ENCODE data around the gene FAR2. TPM values are rescaled to one million over a fixed set of nuclear protein-coding genes. Genes with fewer than 3 reads are reported as not detected.

The FAR2 gene
- total and polyA plus RNA-seq, 4 donors, result 0.81 to 7.6 (median 3.1) TPM

GRCh38 chr12:29309320-29309902 is 160.3 kb downstream of the FAR2 start:
- Histone ChIP-seq H3K4me3 (ENCODE audit: low read depth in 1 of 3, low read length in 3 of 3) (no peak overlapping the region), H3K9ac (ENCODE audit: low read depth in 1 of 2, low read length in 2 of 2) (no peak overlapping the region), H3K36me3 (ENCODE audit: control insufficient read depth in 4 of 4, insufficient read depth in 3 of 4, low read depth in 1 of 4, low read length in 3 of 4) (no peaks in the 10 kb centered on the region), H3K9me3 (ENCODE audit: control insufficient read depth in 4 of 4, low read length in 3 of 4) (no peaks in the 10 kb centered on the region), H3K27ac (ENCODE audit: low read depth in 1 of 2, low read length in 2 of 2) (no peak overlapping the region), H3K27me3 (ENCODE audit: control insufficient read depth in 4 of 4, insufficient read depth in 4 of 4, low read length in 3 of 4) (no peaks in the 10 kb centered on the region), H3K4me1 (ENCODE audit: control insufficient read depth in 4 of 4, insufficient read depth in 4 of 4, low read length in 3 of 4) (no peaks in the 10 kb centered on the region)
- TF ChIP-seq RAD21 (IDR thresholded peaks at IDR 0.05) (peak; percentile 71 to 78), RXRA (IDR thresholded peaks at IDR 0.05) (no peak), JUND (IDR thresholded peaks at IDR 0.05) (no peak), EGR1 (IDR thresholded peaks at IDR 0.05; ENCODE audit: low read depth in 2 of 2) (no peak)
- TF ChIP-seq, protein P1, sequence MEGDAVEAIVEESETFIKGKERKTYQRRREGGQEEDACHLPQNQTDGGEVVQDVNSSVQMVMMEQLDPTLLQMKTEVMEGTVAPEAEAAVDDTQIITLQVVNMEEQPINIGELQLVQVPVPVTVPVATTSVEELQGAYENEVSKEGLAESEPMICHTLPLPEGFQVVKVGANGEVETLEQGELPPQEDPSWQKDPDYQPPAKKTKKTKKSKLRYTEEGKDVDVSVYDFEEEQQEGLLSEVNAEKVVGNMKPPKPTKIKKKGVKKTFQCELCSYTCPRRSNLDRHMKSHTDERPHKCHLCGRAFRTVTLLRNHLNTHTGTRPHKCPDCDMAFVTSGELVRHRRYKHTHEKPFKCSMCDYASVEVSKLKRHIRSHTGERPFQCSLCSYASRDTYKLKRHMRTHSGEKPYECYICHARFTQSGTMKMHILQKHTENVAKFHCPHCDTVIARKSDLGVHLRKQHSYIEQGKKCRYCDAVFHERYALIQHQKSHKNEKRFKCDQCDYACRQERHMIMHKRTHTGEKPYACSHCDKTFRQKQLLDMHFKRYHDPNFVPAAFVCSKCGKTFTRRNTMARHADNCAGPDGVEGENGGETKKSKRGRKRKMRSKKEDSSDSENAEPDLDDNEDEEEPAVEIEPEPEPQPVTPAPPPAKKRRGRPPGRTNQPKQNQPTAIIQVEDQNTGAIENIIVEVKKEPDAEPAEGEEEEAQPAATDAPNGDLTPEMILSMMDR (IDR thresholded peaks at IDR 0.05; ENCODE audit: low read depth, low read length, missing input control), result peak; percentile 34
- no peak for DNase-seq (ENCODE audit: low spot score)
- WGBS, result 69% methylated on average over 4 of the region's 4 CpGs

DNA sequence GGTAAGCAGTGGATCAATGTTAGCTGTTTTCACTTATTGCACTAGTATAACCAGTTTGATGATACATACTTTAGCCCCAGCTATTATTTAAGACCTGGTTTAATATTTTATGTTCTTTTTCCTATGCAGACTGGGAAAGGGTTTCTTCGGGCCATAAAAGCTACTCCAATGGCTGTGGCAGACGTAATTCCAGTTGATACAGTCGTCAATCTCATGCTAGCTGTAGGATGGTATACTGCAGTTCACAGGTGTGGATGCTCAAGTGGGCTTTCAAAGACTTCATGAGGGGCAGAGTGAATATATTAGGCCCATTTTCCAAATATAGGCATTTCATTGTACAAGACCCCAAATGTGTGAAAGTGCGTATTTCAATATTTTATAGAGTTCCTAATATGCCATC is 161.8 kb downstream of the FAR2 start:
- H3K36me3 ChIP-seq (ENCODE audit: control insufficient read depth in 4 of 4, insufficient read depth in 3 of 4, low read depth in 1 of 4, low read length in 3 of 4), result no peaks in the 10 kb centered on the region
- 89% methylated on average over 4 of the region's 4 CpGs for WGBS
- H3K9me3 ChIP-seq (ENCODE audit: control insufficient read depth in 4 of 4, low read length in 3 of 4), result no peaks in the 10 kb centered on the region
- no peak for DNase-seq (ENCODE audit: low spot score)
- H3K9ac ChIP-seq (ENCODE audit: low read depth in 1 of 2, low read length in 2 of 2), result no peak overlapping the region
- H3K27ac ChIP-seq (ENCODE audit: low read depth in 1 of 2, low read length in 2 of 2), result no peak overlapping the region
- TF ChIP-seq, protein P2, sequence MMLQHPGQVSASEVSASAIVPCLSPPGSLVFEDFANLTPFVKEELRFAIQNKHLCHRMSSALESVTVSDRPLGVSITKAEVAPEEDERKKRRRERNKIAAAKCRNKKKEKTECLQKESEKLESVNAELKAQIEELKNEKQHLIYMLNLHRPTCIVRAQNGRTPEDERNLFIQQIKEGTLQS (IDR thresholded peaks at IDR 0.05), result no peak
- TF ChIP-seq FOXA1 (IDR thresholded peaks at IDR 0.05) (no peak), RAD21 (IDR thresholded peaks at IDR 0.05) (no peak), NR2F2 (IDR thresholded peaks at IDR 0.05) (no peak), HNF4A (conservative IDR thresholded peaks at IDR 0.05) (no peak)
- TF ChIP-seq, protein P3, sequence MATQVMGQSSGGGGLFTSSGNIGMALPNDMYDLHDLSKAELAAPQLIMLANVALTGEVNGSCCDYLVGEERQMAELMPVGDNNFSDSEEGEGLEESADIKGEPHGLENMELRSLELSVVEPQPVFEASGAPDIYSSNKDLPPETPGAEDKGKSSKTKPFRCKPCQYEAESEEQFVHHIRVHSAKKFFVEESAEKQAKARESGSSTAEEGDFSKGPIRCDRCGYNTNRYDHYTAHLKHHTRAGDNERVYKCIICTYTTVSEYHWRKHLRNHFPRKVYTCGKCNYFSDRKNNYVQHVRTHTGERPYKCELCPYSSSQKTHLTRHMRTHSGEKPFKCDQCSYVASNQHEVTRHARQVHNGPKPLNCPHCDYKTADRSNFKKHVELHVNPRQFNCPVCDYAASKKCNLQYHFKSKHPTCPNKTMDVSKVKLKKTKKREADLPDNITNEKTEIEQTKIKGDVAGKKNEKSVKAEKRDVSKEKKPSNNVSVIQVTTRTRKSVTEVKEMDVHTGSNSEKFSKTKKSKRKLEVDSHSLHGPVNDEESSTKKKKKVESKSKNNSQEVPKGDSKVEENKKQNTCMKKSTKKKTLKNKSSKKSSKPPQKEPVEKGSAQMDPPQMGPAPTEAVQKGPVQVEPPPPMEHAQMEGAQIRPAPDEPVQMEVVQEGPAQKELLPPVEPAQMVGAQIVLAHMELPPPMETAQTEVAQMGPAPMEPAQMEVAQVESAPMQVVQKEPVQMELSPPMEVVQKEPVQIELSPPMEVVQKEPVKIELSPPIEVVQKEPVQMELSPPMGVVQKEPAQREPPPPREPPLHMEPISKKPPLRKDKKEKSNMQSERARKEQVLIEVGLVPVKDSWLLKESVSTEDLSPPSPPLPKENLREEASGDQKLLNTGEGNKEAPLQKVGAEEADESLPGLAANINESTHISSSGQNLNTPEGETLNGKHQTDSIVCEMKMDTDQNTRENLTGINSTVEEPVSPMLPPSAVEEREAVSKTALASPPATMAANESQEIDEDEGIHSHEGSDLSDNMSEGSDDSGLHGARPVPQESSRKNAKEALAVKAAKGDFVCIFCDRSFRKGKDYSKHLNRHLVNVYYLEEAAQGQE (IDR thresholded peaks at IDR 0.05), result no peak
- H3K27me3 ChIP-seq (ENCODE audit: control insufficient read depth in 4 of 4, insufficient read depth in 4 of 4, low read length in 3 of 4), result no peaks in the 10 kb centered on the region
- no peak overlapping the region for H3K4me3 ChIP-seq (ENCODE audit: low read depth in 1 of 3, low read length in 3 of 3)
- H3K4me1 ChIP-seq (ENCODE audit: control insufficient read depth in 4 of 4, insufficient read depth in 4 of 4, low read length in 3 of 4), result no peaks in the 10 kb centered on the region

GRCh38 chr12:29314416-29314815 is 165.3 kb downstream of the FAR2 start:
- no peak for DNase-seq (ENCODE audit: low spot score)
- Histone ChIP-seq H3K4me3 (ENCODE audit: low read depth in 1 of 3, low read length in 3 of 3) (no peak overlapping the region), H3K9me3 (ENCODE audit: control insufficient read depth in 4 of 4, low read length in 3 of 4) (no peaks in the 10 kb centered on the region), H3K36me3 (ENCODE audit: control insufficient read depth in 4 of 4, insufficient read depth in 3 of 4, low read depth in 1 of 4, low read length in 3 of 4) (no peaks in the 10 kb centered on the region), H3K27ac (ENCODE audit: low read depth in 1 of 2, low read length in 2 of 2) (no peak overlapping the region), H3K4me1 (ENCODE audit: control insufficient read depth in 4 of 4, insufficient read depth in 4 of 4, low read length in 3 of 4) (peaks cover 0 to 4% (median 2%) of the 10 kb centered on the region in 4 donors), H3K27me3 (ENCODE audit: control insufficient read depth in 4 of 4, insufficient read depth in 4 of 4, low read length in 3 of 4) (no peaks in the 10 kb centered on the region), H3K9ac (ENCODE audit: low read depth in 1 of 2, low read length in 2 of 2) (no peak overlapping the region)
- 71% methylated on average over 2 of the region's 2 CpGs for WGBS
- no peak for TF ChIP-seq EGR1 (IDR thresholded peaks at IDR 0.05; ENCODE audit: low read depth in 2 of 2)
- no peak for TF ChIP-seq FOXA2 (IDR thresholded peaks at IDR 0.05)
- TF ChIP-seq TAF1 (conservative IDR thresholded peaks at IDR 0.05), result no peak
- TF ChIP-seq GABPA (IDR thresholded peaks at IDR 0.05 in 1 of 2, conservative IDR thresholded peaks at IDR 0.05 in 1 of 2), result no peak
- TF ChIP-seq, protein P2 (IDR thresholded peaks at IDR 0.05), result no peak
- TF ChIP-seq, protein P3 (IDR thresholded peaks at IDR 0.05), result no peak
- TF ChIP-seq HNF4A (conservative IDR thresholded peaks at IDR 0.05), result no peak
- TF ChIP-seq FOXA1 (IDR thresholded peaks at IDR 0.05), result no peak
- TF ChIP-seq, protein P4, sequence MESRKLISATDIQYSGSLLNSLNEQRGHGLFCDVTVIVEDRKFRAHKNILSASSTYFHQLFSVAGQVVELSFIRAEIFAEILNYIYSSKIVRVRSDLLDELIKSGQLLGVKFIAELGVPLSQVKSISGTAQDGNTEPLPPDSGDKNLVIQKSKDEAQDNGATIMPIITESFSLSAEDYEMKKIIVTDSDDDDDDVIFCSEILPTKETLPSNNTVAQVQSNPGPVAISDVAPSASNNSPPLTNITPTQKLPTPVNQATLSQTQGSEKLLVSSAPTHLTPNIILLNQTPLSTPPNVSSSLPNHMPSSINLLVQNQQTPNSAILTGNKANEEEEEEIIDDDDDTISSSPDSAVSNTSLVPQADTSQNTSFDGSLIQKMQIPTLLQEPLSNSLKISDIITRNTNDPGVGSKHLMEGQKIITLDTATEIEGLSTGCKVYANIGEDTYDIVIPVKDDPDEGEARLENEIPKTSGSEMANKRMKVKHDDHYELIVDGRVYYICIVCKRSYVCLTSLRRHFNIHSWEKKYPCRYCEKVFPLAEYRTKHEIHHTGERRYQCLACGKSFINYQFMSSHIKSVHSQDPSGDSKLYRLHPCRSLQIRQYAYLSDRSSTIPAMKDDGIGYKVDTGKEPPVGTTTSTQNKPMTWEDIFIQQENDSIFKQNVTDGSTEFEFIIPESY (IDR thresholded peaks at IDR 0.05), result no peak
- TF ChIP-seq JUND (IDR thresholded peaks at IDR 0.05), result no peak
- TF ChIP-seq RAD21 (IDR thresholded peaks at IDR 0.05), result no peak
- TF ChIP-seq RXRA (IDR thresholded peaks at IDR 0.05), result no peak
